Adipocyte (in vitro differentiated cells): ENCODE results near the gene DAPK3.
"Not testable (repeated sequence)": the region's sequence is repeated elsewhere in the genome, so short reads cannot be mapped to it uniquely, and the experiment has no call there.

Source experiments
- DNase-seq: peaks from one replicate; pipeline ENCODE4 v3.0.0-alpha.2; 2015; ENCODE audit warnings: low read depth
- H3K27me3 ChIP-seq: replicated peaks from 2 replicates; pipeline ENCODE4 v1.7.0; 2013; ENCODE audit warnings: mild to moderate bottlenecking, low read length, moderate library complexity; ENCODE audit not compliant: control insufficient read depth, insufficient read depth
- H3K36me3 ChIP-seq: 2 replicates; pipeline ENCODE4 v1.7.0; 2013; ENCODE audit warnings: low read length, mild to moderate bottlenecking, moderate library complexity; ENCODE audit not compliant: control insufficient read depth, insufficient read depth, severe bottlenecking
- H3K4me1 ChIP-seq: 2 replicates; pipeline ENCODE4 v1.7.0; 2013; ENCODE audit warnings: mild to moderate bottlenecking, low read length, moderate library complexity; ENCODE audit not compliant: control insufficient read depth, insufficient read depth
- H3K4me3 ChIP-seq: 2 replicates; pipeline ENCODE4 v1.7.0; 2013; ENCODE audit warnings: mild to moderate bottlenecking, low read length, moderate library complexity
- H3K9ac ChIP-seq: 2 replicates; pipeline ENCODE4 v1.7.0; 2013; ENCODE audit warnings: mild to moderate bottlenecking, low read length, moderate library complexity
- H3K9me3 ChIP-seq: 2 replicates; pipeline ENCODE4 v1.7.0; 2013; ENCODE audit warnings: mild to moderate bottlenecking, low read length, moderate library complexity; ENCODE audit not compliant: control insufficient read depth

DAPK3 gene

GRCh38 chr19:3970313-3970807 lies 539 bp downstream of the DAPK3 start:
- H3K9me3 ChIP-seq: no peaks in the 10 kb centered on the region
- no peak for DNase-seq
- H3K4me1 ChIP-seq: peaks cover 27% of the 10 kb centered on the region
- H3K27me3 ChIP-seq: no peaks in the 10 kb centered on the region
- peaks cover 32% of the 10 kb centered on the region for H3K36me3 ChIP-seq
- peak overlapping the region; percentile 89 for H3K9ac ChIP-seq
- H3K4me3 ChIP-seq: peak overlapping the region; percentile 82

GRCh38 chr19:3969435-3970312 lies 1.2 kb downstream of the DAPK3 start:
- H3K27me3 ChIP-seq: no peaks in the 10 kb centered on the region
- H3K9me3 ChIP-seq: no peaks in the 10 kb centered on the region
- DNase-seq: peak; percentile 74
- H3K4me3 ChIP-seq: peak overlapping the region; percentile 82
- peak overlapping the region; percentile 89 for H3K9ac ChIP-seq
- H3K36me3 ChIP-seq: peaks cover 33% of the 10 kb centered on the region
- peaks cover 27% of the 10 kb centered on the region for H3K4me1 ChIP-seq

- Histone ChIP-seq H3K9ac (peak overlapping the region; percentile 89), H3K4me3 (peak overlapping the region; percentile 82), H3K9me3 (no peaks in the 10 kb centered on the region), H3K4me1 (peaks cover 27% of the 10 kb centered on the region), H3K27me3 (no peaks in the 10 kb centered on the region), H3K36me3 (peaks cover 40% of the 10 kb centered on the region)
- peak; percentile 99 for DNase-seq
Observed at GRCh38 chr19:3968556-3969434, 2.1 kb downstream of the DAPK3 start.

GRCh38 chr19:3967983-3968382 lies 2.9 kb downstream of the DAPK3 start:
- not testable (repeated sequence) for H3K27me3 ChIP-seq, DNase-seq, H3K9me3 ChIP-seq, H3K4me3 ChIP-seq
- H3K4me1 ChIP-seq: peaks cover 27% of the 10 kb centered on the region
- peak overlapping the region; percentile 89 for H3K9ac ChIP-seq
- peaks cover 48% of the 10 kb centered on the region for H3K36me3 ChIP-seq

DNA sequence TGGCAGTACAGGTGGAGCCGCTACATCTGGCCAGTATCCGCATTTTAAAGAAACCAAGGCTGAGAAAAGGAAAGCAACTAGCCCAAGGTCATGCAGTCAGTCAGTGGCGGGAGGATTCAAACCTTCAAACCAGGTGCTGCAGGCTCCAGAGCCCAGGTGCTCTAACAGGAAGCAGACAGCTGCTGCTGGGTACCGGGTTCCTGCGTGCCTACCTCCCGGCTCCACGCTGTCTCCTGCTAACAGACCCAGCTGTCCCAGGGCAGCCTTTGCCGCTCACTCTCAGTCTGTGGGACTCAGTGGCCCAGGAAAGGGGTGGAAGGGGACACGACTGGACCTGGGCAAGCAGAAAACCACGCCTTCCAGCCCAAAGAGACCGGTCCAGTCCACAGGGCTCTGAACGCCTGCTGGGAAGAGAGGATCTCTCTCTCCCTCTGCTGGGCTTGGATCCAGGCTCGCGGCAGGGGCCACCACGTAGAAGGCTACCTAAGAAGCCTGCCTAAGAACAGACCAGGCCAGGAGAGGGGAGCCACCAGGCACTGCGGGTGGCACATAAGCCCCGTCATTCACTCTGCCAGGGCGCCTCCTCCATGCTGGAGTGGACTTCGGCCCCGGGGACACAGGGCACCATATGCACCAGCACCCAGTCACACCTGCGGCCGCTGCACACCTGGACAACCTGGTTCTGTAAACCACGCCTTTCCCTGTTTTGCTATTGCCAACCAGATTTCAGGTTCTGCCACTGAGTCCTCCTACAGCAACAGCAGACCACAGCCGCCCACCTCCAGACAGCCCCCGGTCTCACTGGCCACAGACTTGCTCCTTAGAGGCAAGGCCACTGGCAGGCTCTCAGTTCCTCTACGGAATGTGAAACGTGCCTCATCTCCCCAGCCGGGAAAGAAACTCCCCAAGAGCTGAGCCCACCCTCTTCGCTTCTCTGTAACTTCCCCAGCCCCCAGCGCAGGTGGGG lies 4.6 kb downstream of the DAPK3 start:
- Histone ChIP-seq H3K4me1 (peaks cover 27% of the 10 kb centered on the region), H3K27me3 (no peaks in the 10 kb centered on the region), H3K4me3 (no peak overlapping the region), H3K9me3 (no peaks in the 10 kb centered on the region), H3K36me3 (peaks cover 64% of the 10 kb centered on the region), H3K9ac (peak overlapping the region; percentile 29)
- no peak for DNase-seq

GRCh38 chr19:3964256-3965194 lies 6.4 kb downstream of the DAPK3 start:
- Histone ChIP-seq H3K27me3 (no peaks in the 10 kb centered on the region), H3K9ac (no peak overlapping the region), H3K4me3 (no peak overlapping the region), H3K36me3 (peaks cover 81% of the 10 kb centered on the region), H3K9me3 (no peaks in the 10 kb centered on the region), H3K4me1 (peaks cover 23% of the 10 kb centered on the region)
- no peak for DNase-seq

- peaks cover 89% of the 10 kb centered on the region for H3K36me3 ChIP-seq
- no peak for DNase-seq
- no peak overlapping the region for H3K4me3 ChIP-seq
- H3K9me3 ChIP-seq: no peaks in the 10 kb centered on the region
- peaks cover 14% of the 10 kb centered on the region for H3K4me1 ChIP-seq
- H3K9ac ChIP-seq: no peak overlapping the region
- H3K27me3 ChIP-seq: no peaks in the 10 kb centered on the region
Observed at GRCh38 chr19:3963458-3964255, 7.2 kb downstream of the DAPK3 start.

DNA sequence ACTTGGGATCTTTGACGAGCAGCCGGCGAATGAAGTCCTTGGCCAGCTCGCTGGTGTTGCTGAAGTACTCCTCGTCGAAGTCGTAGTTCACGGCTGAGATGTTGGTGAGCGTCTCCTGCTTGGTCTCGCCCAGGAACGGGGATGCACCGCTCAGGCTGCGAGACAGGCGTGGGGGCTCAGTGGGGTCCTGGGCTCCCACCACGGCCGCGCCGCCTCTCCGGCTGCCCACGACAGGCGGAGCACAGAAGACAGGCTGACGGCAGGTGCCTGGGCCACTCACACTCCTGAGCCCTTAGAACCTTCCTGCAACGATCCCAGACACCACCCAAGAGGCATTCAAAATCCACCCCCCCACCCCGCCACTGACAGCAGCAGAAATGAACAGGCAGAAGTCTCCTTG lies 9.9 kb downstream of the DAPK3 start:
- Histone ChIP-seq H3K9ac (no peak overlapping the region), H3K36me3 (peaks cover 86% of the 10 kb centered on the region), H3K4me1 (peaks cover 4% of the 10 kb centered on the region), H3K4me3 (no peak overlapping the region), H3K9me3 (no peaks in the 10 kb centered on the region), H3K27me3 (no peaks in the 10 kb centered on the region)
- no peak for DNase-seq

DNA sequence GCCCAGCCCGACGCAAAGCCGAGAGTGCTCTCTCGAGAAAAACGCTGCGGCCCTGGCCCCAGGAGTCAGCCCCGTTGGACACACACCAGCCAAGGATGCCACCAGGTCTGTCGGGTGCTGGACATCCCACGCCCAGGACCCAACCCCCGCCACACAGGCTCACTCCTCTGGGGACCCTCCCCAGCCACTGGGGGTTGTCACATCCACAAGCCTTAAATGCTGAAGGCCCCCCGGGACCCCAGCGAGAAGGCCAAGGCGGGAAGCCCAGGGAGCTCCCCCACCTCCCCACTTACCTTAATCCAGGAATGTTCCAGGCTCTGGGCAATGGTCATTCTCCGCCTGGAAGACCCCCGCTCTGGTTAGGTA lies 11.2 kb downstream of the DAPK3 start:
- peaks cover 77% of the 10 kb centered on the region for H3K36me3 ChIP-seq
- H3K27me3 ChIP-seq: no peaks in the 10 kb centered on the region
- no peak for DNase-seq
- no peak overlapping the region for H3K4me3 ChIP-seq
- H3K9ac ChIP-seq: no peak overlapping the region
- peaks cover 4% of the 10 kb centered on the region for H3K4me1 ChIP-seq
- H3K9me3 ChIP-seq: no peaks in the 10 kb centered on the region
